Upper lobe of right lung (tissue), 1 donor: ENCODE results near the gene WWP2. TPM values are rescaled to one million over a fixed set of nuclear protein-coding genes. Genes with fewer than 3 reads are reported as not detected.

ENCODE experiments used
- ATAC-seq: fragments of 200-7000 bp; cut with Tn5 transposase; one replicate; pipeline ENCODE4 v1.9.1; 2020; ENCODE audit warnings: mild to moderate bottlenecking, moderate library complexity
- DNase-seq: peaks from one replicate; pipeline ENCODE4 v3.0.0-alpha.2; 2020
- H3K27ac ChIP-seq: fragments of 200-600 bp; one replicate; pipeline ENCODE4 v1.8.0; 2022
- H3K27me3 ChIP-seq: fragments of 200-600 bp; one replicate; pipeline ENCODE4 v1.8.0; 2022; ENCODE audit warnings: mild to moderate bottlenecking
- H3K36me3 ChIP-seq: fragments of 200-600 bp; one replicate; pipeline ENCODE4 v1.8.0; 2022
- H3K4me1 ChIP-seq: fragments of 200-600 bp; one replicate; pipeline ENCODE4 v1.8.0; 2022
- H3K4me3 ChIP-seq: fragments of 200-600 bp; one replicate; pipeline ENCODE4 v1.8.0; 2022; ENCODE audit warnings: mild to moderate bottlenecking
- H3K9me3 ChIP-seq: fragments of 200-600 bp; one replicate; pipeline ENCODE4 v1.8.0; 2022
- CTCF ChIP-seq: fragments of 200-600 bp; IDR thresholded peaks from one replicate; pipeline ENCODE4 v1.8.0; 2022; ENCODE audit warnings: antibody characterized with exemption
- intact Hi-C: fragments of 100-400 bp; cut with DNase I; formaldehyde crosslinking; loops from one replicate; pipeline ENCODE4 v1.11.0; 2022
- total RNA-seq: library from RNA; stranded (reverse); fragmentation: NEBNext Ultra II Directional; extraction: Animal tissue kit (Norgen Biotek cat#: 25700); gene quantifications from one replicate; pipeline ENCODE4 v1.2.1, GENCODE V29; 2021
- donor health status: DM: no; HTN: yes; CAD: no; lungs with severe emphysema.

The WWP2 gene
- total RNA-seq, 1 donor from 2014 or later, result 71.9 TPM

GRCh38 chr16:69926241-69926640 lies 164.1 kb downstream of the WWP2 start:
- H3K4me1 ChIP-seq, result no peaks in the 10 kb centered on the region
- intact Hi-C loops, result no loop called here
- H3K9me3 ChIP-seq, result no peaks in the 10 kb centered on the region
- no peak overlapping the region for H3K27ac ChIP-seq
- no peak for TF ChIP-seq CTCF
- ATAC-seq (no peak), DNase-seq (no peak)
- no peaks in the 10 kb centered on the region for H3K27me3 ChIP-seq
- peaks cover 30% of the 10 kb centered on the region for H3K36me3 ChIP-seq
- no peak overlapping the region for H3K4me3 ChIP-seq

- Histone ChIP-seq H3K27me3 (no peaks in the 10 kb centered on the region), H3K4me3 (no peak overlapping the region), H3K4me1 (no peaks in the 10 kb centered on the region), H3K9me3 (no peaks in the 10 kb centered on the region), H3K36me3 (peaks cover 38% of the 10 kb centered on the region), H3K27ac (peak overlapping the region; percentile 37)
- ATAC-seq (peak; percentile 7), DNase-seq (no peak)
- TF ChIP-seq CTCF, result no peak
- intact Hi-C loops, result no loop called here
Measured at GRCh38 chr16:69927056-69927757, 165.1 kb downstream of the WWP2 start.

- Histone ChIP-seq H3K4me1 (no peaks in the 10 kb centered on the region), H3K9me3 (no peaks in the 10 kb centered on the region), H3K4me3 (no peak overlapping the region), H3K27me3 (no peaks in the 10 kb centered on the region), H3K27ac (no peak overlapping the region), H3K36me3 (peaks cover 55% of the 10 kb centered on the region)
- TF ChIP-seq CTCF, result no peak
- ATAC-seq (no peak), DNase-seq (no peak)
- intact Hi-C loops, result no loop called here
Measured at GRCh38 chr16:69928856-69929400, 166.8 kb downstream of the WWP2 start.

- TF ChIP-seq CTCF, result no peak
- no peak overlapping the region for H3K27ac ChIP-seq
- H3K27me3 ChIP-seq, result no peaks in the 10 kb centered on the region
- DNase-seq (no peak), ATAC-seq (no peak)
- no peak overlapping the region for H3K4me3 ChIP-seq
- intact Hi-C loops, result no loop called here
- H3K36me3 ChIP-seq, result peaks cover 61% of the 10 kb centered on the region
- no peaks in the 10 kb centered on the region for H3K9me3 ChIP-seq
- H3K4me1 ChIP-seq, result no peaks in the 10 kb centered on the region
Measured at GRCh38 chr16:69929480-69929879, 167.3 kb downstream of the WWP2 start.

GRCh38 chr16:69930117-69930776 lies 168.1 kb downstream of the WWP2 start:
- Histone ChIP-seq H3K9me3 (no peaks in the 10 kb centered on the region), H3K27ac (no peak overlapping the region), H3K27me3 (no peaks in the 10 kb centered on the region), H3K4me3 (no peak overlapping the region), H3K36me3 (peaks cover 69% of the 10 kb centered on the region), H3K4me1 (no peaks in the 10 kb centered on the region)
- intact Hi-C loops, result loop anchor here (10.0 kb wide), 1 partner anchor 135 kb away; no protein-coding TSS in a partner anchor
- peak; percentile 74 for TF ChIP-seq CTCF
- ATAC-seq (peak; percentile 83), DNase-seq (no peak)
